NCI-H1694 treated with DMSO at 0.1 percent for 48 hours (cell line): ENCODE measurements around the gene TPH2.
A peak's percentile ranks its signal among the peaks of the same experiment; 100 is the strongest.

Experiments
- DNase-seq: peaks from one replicate; lab custom pipeline; 2025; lab: John Stamatoyannopoulos, UW

TPH2 gene

DNA sequence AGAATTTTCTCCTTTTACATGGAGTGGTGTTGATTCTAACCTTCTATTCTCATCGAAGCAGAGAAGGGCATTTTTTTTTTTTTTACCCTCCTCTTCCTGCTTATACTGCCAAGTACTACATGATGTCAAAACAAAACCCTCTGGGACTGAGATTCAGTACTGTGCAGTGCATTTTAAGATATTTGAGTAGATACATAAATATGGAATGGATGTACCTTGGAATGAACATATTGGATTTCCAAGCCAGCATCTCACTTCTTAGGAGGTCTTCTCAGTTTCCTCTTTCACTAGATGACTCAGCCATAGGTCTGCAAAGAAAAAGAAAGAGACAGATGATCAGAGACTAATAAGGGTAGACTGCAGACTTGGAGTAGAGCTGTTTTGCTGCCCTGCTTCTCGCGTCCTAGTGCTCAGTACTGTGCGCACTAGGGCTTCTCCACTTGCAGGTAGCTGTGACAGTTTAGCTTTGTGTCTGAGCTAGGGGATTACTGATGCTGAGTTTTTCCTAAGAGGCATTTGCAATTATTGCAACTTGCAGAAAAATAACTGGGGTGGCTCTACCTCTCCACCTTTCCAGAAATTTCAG lies 20.4 kb downstream of the TPH2 start:
- no peak for DNase-seq

GRCh38 chr12:71967211-71967610 lies 28.6 kb downstream of the TPH2 start:
- DNase-seq, result no peak

DNA sequence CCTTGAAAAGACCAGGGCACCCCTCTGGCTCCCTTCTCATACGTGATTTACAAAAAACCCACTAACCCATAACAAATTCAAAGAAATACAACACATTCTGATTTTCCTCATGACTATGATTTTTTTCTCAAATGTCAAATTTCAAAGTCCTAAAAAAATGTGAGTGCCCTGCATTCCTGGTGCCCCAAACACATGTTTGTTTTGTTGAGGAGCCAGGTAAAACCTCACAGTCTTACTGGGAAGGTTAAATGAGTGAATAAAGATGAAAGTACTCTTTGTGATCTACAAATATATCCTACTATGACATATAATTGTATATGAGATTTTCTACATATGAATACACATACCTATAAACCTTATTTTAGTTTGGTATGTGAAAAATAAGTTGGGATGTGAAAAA lies 30.7 kb downstream of the TPH2 start:
- DNase-seq, result no peak

DNA sequence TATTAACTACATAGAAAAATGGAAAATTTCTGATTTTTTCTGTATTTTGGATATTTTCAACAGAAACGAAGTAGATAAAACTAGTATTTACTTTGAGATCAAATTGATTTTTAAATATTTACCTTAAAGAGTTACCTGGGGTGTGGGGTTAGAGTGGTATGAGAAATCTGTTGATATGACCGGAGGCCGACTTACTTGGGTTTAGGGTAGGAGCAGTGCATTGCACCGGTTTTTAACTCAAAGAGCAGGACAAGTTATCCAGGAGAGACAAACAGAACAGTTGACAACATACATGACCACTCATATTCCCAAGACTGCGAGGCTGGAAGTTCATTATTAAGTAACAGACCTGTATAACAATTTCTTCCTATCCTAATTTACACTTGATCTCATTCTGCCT lies 31.4 kb downstream of the TPH2 start:
- no peak for DNase-seq

DNA sequence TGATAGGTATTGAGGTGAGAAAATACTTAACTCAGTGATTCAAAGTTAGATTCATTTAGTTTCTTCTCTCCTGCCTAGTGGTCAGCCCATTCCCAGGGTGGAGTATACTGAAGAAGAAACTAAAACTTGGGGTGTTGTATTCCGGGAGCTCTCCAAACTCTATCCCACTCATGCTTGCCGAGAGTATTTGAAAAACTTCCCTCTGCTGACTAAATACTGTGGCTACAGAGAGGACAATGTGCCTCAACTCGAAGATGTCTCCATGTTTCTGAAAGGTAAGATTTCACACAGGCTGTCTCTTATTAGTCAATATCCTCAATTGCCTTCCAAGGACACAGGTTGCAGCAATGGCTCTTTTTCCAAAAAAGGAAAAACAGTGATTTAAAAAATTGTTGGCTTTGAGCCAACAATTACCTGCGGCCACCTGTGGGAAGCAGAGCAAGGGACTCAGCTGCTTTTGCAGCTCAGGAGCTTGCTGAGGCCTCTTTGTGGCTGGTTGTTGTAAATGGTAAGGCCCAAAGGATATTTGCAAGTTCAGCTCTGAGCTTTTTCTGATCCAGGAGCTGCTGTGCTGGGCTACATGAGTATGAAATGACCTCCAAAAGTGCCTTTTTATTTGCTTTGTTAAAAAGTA lies 33.9 kb downstream of the TPH2 start:
- DNase-seq, result no peak

GRCh38 chr12:71973687-71974086 lies 35.0 kb downstream of the TPH2 start:
- DNase-seq, result no peak

DNA sequence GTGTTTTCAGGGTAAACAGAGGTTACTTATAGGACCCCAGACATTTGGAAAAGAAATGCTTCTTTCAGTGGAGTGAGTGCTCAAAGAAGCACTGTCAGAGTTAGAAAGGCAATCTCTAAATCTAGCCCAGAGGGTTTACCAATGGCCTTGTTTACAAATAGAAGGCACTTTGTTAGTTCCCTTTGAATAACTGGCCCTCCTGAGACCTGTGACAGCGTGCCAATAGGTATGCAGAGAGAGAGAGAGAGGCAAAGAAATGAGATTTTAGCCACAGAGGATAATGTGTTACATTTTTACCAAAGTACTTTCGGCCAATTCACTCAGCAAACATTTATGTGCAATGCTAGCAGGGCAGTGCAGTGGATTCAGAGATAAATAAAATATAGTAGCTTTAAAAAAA lies 41.9 kb downstream of the TPH2 start:
- no peak for DNase-seq

GRCh38 chr12:71981149-71981548 lies 42.5 kb downstream of the TPH2 start:
- DNase-seq, result no peak

DNA sequence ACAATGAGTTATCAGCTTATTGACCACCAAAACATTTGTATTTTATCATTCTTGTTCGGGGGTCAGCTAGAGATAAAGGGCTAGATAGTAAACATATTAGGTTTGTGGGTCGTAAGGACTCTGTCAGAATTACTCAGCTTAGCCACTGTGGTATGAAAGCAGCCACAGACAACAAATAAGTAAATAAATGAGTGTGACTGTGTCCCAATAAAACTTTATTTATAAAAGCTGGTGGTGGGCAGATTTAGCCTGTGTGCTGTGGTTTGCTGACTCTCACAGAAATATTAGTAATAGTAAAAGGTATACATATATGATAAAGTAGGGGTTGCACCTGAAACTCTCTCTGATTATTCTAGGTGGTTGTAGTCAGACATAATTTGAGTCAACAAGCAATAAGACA lies 56.1 kb downstream of the TPH2 start:
- no peak for DNase-seq

- no peak for DNase-seq
These were observed 61.1 kb downstream of the TPH2 start for GRCh38 chr12:71999795-72000194.

GRCh38 chr12:72000969-72001648 lies 62.5 kb downstream of the TPH2 start:
- DNase-seq, result no peak

DNA sequence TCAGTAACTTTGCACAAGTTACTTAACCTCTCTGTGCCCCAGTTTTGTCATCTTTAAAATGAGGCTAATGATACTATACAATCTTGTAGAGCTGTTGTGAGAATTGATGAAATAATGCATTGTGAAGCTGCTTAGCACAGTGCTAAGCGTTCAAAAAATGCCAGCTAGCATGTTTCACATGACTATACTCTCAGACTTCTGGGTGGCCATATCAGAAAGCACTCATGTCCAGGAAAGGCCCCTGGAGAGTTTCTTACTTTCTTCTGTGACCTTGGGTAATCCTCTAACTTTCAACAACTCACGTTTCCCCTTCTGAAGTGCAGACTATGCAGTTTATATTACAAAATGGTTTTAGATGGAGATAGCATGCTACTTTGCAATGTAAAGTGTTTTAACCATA lies 68.1 kb downstream of the TPH2 start:
- DNase-seq, result no peak

DNA sequence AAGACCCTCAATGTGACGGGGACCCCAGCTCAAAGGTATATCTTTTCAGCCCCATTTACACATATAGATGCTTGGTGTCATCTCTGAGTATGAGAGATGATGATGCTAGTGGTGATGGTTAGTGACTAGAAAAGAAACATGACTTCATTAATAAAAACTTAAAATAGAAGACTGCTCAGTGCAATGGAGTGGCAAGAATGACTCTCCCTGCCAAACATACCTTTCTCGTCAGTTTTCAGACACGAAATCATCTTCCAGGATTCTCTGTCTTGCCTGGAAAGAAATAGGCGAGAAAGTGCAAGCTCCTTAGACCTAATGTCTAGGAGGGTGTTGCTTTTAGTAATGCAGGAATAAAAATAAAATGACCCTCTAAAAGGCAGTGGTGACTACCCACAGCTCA lies 71.7 kb downstream of the TPH2 start:
- no peak for DNase-seq

DNA sequence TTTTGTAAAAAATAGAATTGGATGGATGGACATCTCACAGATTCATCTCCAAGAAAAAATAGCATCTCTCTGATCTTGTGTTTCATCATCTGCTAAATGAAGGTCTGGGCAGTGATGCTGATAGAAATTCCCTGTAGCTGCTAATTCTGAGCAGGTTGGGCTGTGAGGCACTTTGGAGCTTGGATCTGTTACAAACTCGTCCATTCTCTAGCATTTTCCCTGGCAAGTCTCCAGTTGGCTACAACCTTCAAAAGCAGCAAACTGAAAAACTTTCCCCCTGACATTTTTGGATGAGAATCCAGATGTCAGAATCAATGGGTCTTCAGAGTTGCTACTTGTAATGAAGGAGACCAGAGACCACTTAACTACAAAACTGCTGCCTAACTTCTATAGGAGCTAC lies 72.7 kb downstream of the TPH2 start:
- DNase-seq, result peak; percentile 2

DNA sequence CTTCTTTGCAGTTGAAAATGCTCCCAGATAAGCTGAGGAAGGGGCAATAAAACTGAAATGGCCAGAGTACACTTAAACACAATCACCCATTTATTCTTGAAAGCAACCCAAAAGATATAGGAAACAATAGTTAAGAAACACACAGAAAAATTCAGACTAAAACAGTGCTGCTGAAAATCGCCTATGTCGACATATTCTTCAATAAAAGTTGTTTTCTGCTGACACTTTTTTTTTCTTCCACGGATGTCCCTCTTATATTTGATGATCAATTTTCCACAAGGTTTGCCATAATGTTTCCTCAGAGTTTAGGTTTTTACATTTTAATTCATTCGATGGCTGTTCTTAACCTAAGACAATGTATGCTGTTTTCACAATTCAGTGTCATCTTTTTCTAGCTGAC lies 74.2 kb downstream of the TPH2 start:
- DNase-seq, result no peak

- DNase-seq, result no peak
These were observed 77.2 kb downstream of the TPH2 start for GRCh38 chr12:72015895-72016294.

DNA sequence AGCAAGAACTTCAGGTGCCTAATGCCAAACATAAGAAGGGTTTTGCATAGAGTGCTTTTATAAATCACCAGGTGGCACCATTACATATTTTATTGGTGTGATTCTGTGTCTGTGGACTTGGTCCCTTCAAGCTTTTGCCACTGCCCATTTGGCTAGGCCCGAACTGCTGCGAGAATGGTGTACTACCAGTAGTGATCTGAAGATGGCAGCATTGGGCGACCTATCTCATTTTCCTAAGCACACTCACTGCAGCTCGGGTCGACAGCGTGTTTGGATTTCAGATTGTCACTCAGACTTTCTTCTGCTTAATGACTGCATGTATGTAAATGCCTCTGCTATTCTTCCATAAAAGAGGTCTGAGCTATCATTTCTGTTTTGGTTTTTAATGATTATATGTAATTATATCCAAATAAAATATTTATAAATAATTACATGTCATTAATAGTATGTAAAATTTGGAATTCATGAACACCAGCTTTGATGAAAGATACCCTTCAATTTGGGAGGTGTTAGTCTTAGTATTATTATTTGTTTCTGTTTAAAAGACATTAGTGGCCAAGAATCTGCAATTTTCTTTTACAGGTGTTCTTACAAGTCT lies 78.5 kb downstream of the TPH2 start:
- DNase-seq, result peak; percentile 54

DNA sequence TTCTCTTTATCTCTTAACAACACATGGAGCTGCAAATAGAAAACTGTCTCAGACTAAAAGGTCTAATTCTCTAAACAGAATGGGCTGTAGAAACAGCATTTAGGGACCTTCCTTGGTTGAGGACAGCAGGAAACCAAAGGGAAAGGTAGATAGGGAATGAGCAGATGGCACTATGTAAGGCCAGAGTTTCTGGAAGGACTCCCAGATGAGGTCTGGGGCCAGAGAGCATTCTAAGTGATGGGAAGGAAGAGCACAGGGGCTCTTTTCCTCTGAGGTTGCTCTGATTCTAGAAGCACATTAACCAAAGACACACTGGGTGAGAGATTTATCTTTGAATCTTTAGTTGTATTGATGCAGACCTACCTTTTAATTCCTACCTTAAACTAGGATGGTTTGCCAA lies 79.4 kb downstream of the TPH2 start:
- no peak for DNase-seq

DNA sequence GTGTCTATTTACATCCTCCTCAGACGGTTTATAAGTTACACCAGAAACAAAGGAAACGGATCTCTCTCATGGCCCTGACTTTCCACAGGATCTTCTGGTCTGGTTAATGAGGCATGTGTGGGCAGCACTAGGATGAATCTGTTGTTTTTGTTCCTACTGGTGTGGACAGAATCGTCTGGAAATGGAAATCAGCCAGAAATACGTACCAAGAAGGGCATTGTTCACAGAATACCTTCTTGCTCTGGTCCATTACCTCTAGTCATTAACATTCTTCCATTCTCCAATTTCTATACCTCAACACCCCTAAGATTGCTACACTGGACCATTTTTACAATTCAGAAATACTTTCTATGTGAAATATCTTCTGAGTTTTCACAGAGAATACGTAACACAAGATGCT lies 86.0 kb downstream of the TPH2 start:
- no peak for DNase-seq

- DNase-seq, result no peak
These were observed 86.9 kb downstream of the TPH2 start for GRCh38 chr12:72025524-72025923.

DNA sequence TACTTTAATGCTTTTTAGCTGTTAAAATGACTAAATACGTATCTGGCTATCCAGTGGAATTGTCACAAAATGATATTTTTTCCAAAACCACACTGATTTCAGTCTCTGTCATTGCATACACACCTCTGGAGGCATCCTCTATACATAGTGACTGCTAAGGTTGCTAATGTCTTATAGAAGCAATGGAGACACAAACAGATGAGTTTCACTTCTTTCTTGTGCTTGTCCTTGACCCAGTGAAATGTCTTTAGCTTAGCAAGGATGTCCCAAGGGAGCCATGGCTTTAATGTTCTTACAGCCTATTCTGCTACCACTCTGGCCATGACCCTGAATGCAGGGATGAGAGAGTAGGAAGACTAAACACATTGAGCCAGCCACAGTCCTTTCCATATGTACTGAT lies 90.3 kb downstream of the TPH2 start:
- DNase-seq, result no peak

- DNase-seq, result no peak
These were observed 91.6 kb downstream of the TPH2 start for GRCh38 chr12:72030277-72030676.

DNA sequence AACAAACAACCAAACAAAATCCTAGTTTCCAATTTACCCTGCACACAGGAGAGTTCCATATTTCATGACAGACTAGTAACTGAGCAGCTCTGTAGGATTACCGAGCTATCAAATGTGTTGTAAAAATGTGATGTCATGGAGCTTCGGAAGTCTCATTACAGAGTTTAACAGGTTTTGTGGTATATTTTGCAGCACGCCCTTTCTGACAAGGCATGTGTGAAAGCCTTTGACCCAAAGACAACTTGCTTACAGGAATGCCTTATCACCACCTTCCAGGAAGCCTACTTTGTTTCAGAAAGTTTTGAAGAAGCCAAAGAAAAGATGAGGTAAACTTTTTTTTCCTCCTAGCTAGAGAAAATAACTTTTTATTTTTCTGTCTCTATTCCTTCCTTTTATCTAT lies 92.4 kb downstream of the TPH2 start:
- DNase-seq, result no peak
